NCI-H1694 treated with DMSO at 0.1 percent for 48 hours (cell line): ENCODE measurements around the gene DNAH10.

Experiments
- DNase-seq: peaks from one replicate; lab custom pipeline; 2025; lab: John Stamatoyannopoulos, UW

DNAH10 gene

GRCh38 chr12:123843912-123844748 is 82.0 kb downstream of the DNAH10 start:
- DNase-seq: no peak

GRCh38 chr12:123845881-123846280 is 83.8 kb downstream of the DNAH10 start:
- DNase-seq: no peak

GRCh38 chr12:123846340-123846739 is 84.2 kb downstream of the DNAH10 start:
- no peak for DNase-seq

GRCh38 chr12:123847019-123847418 is 84.9 kb downstream of the DNAH10 start:
- DNase-seq: no peak

- DNase-seq: no peak
Observed at GRCh38 chr12:123847876-123848275, 85.8 kb downstream of the DNAH10 start.

- no peak for DNase-seq
Observed at GRCh38 chr12:123849517-123849916, 87.4 kb downstream of the DNAH10 start.

GRCh38 chr12:123850246-123851134 is 88.4 kb downstream of the DNAH10 start:
- DNase-seq: no peak

GRCh38 chr12:123853396-123854070 is 91.4 kb downstream of the DNAH10 start:
- DNase-seq: no peak

GRCh38 chr12:123854232-123854631 is 92.1 kb downstream of the DNAH10 start:
- no peak for DNase-seq

GRCh38 chr12:123854918-123855317 is 92.8 kb downstream of the DNAH10 start:
- no peak for DNase-seq

- DNase-seq: no peak
Observed at GRCh38 chr12:123856681-123857080, 94.6 kb downstream of the DNAH10 start.

- DNase-seq: no peak
Observed at GRCh38 chr12:123858176-123858575, 96.1 kb downstream of the DNAH10 start.

GRCh38 chr12:123859035-123859434 is 96.9 kb downstream of the DNAH10 start:
- no peak for DNase-seq

- no peak for DNase-seq
Observed at GRCh38 chr12:123860377-123860776, 98.3 kb downstream of the DNAH10 start.

- DNase-seq: no peak
Observed at GRCh38 chr12:123861392-123861791, 99.3 kb downstream of the DNAH10 start.

- no peak for DNase-seq
Observed at GRCh38 chr12:123867141-123867540, 105.0 kb downstream of the DNAH10 start.

GRCh38 chr12:123868791-123869190 is 106.7 kb downstream of the DNAH10 start:
- DNase-seq: no peak

- DNase-seq: no peak
Observed at GRCh38 chr12:123873793-123874192, 111.7 kb downstream of the DNAH10 start.

GRCh38 chr12:123877968-123878367 is 115.9 kb downstream of the DNAH10 start:
- DNase-seq: no peak

GRCh38 chr12:123879101-123879500 is 117.0 kb downstream of the DNAH10 start:
- DNase-seq: no peak

GRCh38 chr12:123879691-123880090 is 117.6 kb downstream of the DNAH10 start:
- DNase-seq: no peak

GRCh38 chr12:123882161-123882705 is 120.1 kb downstream of the DNAH10 start:
- no peak for DNase-seq
